HG02798 (cell line): ENCODE data around the gene MCF2L2.

ENCODE experiments used
- ATAC-seq: cut with Tn5 transposase; IDR thresholded peaks from one replicate; pipeline ENCODE4 v1.9.1; 2021; ENCODE audit warnings: mild to moderate bottlenecking; ENCODE audit not compliant: unreplicated experiment, poor library complexity

Gene MCF2L2

DNA sequence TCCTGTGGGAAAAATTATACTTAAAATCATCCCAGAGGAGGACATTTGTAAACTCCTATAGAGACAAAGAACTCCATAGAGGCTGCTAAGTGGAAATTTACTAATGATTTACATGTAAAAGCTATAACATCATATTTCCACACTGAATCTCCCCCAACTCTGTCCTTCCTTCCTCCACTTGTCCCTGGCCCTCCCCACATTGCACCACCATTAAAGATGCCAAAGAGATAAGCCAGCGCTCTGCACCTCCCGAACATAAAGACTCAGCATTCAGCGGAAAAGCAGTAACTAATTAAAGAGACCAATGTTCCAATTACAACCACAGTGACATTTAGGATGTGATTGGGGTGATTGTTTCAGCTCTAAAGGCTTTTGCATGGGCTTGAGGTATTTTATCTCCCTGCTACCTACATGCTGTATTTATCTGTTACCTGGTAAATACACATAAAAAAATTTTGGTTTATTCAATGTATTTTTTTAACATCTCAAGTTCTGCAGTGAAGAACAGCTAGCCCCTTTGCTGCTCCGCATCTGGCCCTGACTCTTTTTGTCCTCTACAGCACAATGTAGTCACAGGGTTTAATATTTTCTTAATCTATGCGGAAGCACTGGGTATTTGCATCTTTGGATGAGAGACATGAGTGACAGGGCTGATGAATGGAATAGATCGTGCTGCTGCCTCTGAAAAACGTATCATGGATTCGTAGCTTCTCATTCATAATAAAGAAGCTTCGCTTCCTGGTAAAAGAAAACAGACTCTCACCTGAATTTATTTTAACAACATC, 210.7 kb downstream of the MCF2L2 start:
- ATAC-seq: no peak

DNA sequence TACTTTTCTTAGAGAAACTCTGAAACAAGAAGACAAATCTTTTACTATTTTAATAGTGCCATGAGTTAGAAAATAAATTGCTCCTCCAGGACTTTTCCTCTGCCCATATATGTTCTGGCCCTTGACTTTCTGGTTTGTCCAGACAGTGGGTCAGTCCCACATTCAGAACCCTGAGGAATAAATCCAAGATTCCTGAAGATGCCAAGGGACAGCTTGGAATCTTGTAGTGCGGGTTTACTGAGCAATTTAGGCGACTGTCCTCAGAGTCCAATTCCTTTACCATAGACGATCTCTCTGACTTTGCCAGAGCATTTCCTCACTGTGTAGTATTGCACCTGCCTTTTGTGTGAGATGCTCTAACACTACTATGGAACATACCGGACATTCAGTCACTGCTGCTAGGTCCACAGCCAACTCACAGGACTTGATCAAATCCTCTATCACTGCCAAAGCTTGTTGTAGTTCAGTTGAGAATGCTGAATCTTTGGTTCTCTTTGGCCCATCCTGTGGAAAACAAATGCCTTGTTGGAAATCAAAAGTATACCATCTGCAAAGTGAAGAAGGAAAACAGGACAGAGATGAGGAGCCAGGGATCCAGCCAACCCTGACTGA, 212.7 kb downstream of the MCF2L2 start:
- no peak for ATAC-seq

DNA sequence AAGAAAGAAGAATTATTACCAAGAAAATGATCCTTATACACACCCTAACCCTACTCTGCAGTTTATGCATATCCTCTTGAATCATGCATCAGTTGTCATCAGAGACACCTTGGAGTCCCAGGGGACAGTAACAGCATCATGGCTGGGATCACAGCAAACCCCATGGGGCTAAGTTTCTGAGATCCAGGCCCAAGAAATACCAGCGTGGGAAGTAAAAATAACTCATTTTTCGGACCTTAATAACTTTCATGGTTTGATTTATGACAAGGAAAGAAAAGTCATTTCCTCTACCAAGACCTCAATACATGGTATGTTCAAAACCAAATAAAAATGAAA, 214.2 kb downstream of the MCF2L2 start:
- ATAC-seq: no peak

DNA sequence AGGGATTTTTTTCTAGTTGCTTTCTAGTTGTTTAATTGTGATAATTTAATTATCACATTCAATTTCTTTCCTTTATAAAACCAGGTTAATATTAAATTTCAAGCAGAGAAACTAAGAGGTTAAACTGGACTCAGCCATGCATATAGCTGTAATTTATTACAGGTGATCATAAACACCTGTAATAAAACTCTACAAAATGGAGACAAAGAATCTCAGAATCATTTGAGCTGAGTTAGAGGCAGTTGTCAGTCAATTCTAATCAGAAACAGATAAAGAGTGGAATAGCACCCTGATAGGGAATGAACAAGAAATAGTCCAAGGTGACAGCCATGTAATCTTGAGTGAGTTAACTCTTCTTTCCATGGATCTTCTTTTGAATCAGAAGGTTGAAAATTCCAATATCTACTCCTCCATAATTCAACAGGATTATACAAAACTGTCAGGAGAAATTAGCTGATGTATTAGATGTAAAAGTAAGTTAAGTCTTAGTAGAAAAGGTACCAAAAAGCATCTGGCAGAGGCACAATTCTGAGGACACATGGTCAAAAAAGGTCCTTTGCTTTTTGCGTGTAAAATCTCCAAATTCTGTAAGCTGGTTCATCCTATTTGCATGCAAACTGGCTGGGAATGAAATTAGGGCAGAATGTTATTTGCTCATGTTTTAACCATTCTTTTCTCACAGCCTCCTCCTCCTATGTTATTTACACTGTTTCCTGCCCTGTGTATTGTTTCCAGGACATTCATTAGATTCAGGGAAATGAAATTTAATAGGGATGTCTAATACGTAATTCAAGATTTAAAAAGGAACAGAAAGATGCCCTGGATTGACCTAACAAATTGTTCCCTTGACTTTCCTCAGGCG, 214.8 kb downstream of the MCF2L2 start:
- ATAC-seq: no peak

DNA sequence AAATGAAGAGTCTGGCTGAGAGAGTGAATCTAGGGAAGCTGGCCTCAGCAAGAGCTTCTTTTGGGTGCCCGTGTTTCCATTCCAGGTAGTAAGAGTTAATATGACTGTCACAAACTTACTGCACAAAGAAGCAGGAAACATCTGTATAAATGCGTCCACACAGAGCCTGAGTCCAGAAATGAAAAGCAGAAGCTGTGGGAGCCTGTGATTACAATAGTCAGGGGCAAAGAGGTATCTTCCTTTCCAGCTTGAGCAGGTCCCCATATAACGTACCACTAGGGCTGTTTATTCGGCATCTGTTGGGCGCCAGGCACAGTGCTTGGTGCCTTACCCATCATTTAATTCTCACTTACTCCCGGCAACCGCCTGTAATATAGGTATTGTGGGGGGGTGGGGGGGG, 215.9 kb downstream of the MCF2L2 start:
- ATAC-seq: no peak

DNA sequence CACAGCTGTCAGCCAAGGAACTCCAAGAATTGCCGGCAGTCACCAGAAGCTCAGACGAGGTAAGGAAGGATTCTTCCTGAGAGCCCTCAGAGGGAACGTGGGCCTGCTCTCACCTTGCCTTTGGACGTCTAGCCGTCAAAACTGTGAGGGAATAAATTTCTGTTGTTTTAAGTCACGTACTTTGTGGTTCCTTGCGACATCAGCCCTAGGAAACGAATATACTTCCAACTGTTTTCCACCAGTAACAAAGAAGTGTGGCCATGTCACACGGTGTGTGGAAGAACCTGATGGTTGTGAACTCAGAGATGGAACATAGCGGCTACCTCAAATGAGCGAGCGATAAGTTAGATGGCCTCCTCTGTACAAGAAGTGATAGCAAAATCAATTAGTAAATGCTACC, 216.3 kb downstream of the MCF2L2 start:
- ATAC-seq: no peak

DNA sequence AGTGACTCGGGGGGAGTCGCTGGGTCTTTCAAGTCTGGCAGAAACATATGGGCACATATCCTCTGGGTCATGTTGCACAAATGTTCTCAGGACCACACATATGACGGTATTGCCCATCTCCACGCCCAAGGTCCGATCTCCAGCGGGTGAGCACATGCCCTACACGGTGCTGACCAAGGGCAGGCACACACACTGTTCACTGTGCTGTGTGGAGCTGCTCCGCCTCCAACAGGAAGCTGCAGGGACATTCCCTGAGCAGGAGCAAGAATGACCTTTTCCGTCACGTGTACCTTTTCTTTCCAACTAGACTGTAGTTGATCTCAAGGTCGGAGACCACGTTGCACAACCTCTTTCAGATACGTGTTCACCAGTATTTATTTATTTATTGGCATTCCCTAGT, 217.1 kb downstream of the MCF2L2 start:
- no peak for ATAC-seq

DNA sequence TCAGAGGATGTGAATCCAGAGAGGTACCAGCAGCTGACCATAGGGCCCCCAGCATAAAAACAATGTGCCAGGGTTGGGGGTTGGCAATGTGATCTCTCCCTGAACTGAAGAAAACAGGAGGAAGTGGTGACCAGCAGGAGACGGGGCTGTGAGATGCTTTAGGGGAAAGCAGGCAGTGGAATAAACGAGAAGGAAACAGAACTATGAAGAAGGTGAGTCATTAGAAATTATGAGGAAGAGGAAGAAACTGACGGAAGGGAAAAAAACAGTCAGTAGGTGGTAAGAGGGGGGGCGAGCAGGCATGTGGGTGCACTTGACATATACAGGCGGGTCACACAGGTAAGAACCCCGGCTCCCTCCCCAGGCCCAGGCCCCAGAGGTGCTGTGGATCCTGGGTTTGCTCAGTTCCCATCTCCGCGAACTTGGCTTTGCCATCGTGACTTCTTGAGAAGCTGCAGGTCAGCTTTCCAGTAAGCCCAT, 217.5 kb downstream of the MCF2L2 start:
- no peak for ATAC-seq

DNA sequence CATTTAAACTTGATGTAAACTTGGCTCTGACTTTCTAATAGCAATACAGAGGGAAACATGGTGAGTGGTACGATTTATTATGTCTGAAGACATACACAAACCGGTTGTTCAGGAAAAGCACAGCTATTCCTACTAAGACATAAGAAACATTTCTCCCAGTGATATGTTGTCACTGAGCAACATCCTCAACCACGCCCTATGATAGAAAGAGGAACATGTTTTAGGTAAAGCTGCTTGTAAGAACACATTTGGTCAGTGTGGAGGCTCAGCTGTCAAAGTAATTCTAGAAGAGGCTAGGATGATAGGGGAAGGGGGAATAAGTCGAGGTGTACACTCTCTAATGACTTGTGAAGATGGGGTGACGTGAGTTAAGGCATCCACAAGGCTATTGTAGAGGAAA, 218.1 kb downstream of the MCF2L2 start:
- ATAC-seq: no peak

DNA sequence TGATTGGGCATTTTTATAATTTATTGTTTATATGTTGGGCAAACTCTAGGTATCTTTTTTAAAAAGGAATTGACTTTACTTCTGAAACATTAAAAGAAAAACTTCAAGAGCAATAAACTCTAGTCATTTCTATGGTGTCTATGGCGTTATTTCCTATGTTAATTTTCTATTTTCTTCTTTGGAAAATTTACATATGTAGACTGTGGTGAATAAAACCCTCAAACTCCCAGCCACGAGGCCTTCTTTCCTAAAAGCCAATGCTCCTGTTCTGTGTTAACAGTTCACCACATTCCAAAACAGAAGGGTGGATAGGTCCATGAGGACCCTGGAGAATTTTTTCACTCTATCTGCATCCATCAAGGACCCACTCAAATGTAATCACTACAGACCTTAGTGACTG, 219.6 kb downstream of the MCF2L2 start:
- ATAC-seq: no peak

DNA sequence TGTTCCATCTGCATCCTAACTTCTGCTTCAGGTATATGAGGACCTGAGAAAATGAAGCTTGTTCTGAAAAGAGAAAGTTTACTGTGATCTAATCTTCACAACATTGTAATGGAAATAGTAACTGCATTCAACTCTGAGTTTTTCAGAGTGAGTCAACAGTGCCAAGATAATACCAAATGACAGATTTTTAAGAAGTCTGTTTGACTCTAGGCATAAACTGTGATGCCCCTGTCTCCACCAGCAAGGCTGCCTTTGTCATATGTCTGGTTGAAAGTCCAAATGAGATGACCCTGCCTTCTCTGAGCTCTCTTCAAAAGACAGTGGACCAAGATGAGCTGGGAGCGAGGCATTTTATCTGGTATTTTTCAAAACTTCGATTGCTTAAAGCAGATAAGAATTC, 220.2 kb downstream of the MCF2L2 start:
- no peak for ATAC-seq

DNA sequence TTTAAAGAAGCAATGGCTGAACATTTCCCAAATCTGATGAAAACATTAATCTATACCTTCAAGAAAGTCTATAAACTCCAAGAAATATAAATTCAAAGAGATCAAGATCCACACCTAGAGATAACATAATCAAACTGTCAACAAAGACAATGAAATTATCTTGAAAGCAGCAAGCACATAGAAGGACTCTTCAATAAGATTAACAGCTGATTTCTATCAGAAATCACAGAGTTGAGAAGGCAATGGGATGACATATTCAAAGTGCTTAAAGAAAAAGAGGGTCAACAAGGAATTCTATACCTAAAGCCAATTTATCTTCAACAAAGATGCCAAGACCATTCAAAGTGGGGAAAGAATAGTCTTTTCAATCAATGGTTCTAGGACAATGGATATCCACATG, 224.7 kb downstream of the MCF2L2 start:
- no peak for ATAC-seq

DNA sequence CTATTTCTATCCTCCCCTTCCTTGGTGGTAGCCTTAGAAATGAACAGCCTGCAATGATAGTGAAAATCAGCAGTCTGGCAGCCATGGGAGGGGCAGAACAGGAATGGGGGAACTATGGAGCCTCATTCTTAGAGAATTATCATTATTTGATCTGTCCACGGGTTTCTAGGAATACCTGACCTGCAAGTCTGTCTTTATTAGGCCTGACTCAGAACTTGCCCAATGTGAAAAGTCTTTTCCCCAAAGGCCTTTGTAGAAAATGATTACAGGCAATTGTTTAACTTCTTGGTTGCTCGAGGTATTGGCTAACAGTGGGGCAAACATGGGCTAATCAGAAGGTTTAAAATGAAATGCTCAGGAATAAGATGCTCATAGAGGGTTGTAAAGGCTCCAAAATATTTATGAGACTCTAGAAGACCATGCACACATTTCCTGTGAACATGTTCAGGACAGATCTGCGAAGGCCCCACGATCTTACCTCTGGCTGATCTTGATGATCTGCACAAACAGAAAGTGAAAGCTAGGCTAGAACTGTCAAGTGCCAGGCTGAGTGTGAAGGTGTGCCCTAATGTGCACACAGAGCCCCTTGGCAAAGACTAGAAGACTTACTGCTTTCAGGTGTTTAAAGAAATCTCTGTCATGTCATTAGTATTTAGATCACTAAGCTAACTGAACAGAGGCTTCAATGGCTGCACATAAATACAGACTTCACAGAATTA, 226.3 kb downstream of the MCF2L2 start:
- no peak for ATAC-seq

DNA sequence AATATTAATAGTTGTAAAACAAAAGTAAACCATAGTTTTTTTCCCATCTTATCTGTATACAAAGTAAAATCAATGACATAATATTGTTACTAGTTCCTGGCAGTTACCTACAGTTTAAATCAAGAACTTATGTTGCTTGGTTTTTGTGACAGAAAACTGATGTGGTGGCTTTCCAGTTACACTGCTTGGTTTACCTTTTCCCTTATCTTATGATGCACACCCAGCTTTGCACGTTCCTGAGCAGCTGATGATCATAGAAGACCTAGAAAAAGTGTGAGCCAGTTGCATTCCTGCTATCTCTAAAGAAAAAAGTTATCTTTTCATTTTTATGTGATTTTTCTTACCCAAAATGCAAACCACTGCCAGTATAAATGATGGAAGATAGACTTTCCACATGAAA, 229.5 kb downstream of the MCF2L2 start:
- no peak for ATAC-seq

DNA sequence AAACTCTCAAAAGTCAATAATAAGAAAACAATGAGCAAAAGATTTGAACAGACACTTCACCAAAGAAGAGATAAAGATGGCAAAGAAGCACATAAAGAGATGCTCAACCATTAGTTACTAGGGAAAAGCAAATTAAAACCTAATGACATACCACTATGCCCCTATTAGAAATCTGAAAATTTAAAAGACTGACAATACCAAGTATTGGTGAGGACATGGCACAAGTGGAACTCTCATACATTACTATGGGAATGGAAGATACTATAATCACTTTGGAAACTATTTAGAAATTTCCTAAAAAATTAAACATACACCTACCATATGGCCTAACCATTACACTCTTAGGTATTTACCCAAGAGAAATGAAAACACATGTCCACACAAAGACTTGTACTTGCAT, 230.7 kb downstream of the MCF2L2 start:
- ATAC-seq: no peak

DNA sequence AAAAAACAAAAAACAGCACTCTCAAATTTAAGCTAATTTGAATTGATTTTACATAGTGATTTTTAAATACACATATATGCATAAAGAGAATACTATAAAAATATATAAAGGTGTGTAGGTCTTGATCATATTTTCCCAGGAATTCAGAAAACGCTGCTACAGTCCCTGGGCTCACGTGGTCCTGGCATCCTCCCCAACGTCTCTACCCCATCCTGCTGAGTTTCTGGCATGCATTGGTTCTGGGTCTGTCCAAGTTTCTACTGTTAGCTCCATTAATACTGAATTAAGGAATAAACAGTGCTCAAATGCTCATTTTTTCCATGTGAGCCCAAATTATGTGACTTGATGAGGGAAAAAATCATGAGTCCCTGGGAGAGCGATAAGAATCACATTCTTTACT, 233.2 kb downstream of the MCF2L2 start:
- ATAC-seq: no peak

DNA sequence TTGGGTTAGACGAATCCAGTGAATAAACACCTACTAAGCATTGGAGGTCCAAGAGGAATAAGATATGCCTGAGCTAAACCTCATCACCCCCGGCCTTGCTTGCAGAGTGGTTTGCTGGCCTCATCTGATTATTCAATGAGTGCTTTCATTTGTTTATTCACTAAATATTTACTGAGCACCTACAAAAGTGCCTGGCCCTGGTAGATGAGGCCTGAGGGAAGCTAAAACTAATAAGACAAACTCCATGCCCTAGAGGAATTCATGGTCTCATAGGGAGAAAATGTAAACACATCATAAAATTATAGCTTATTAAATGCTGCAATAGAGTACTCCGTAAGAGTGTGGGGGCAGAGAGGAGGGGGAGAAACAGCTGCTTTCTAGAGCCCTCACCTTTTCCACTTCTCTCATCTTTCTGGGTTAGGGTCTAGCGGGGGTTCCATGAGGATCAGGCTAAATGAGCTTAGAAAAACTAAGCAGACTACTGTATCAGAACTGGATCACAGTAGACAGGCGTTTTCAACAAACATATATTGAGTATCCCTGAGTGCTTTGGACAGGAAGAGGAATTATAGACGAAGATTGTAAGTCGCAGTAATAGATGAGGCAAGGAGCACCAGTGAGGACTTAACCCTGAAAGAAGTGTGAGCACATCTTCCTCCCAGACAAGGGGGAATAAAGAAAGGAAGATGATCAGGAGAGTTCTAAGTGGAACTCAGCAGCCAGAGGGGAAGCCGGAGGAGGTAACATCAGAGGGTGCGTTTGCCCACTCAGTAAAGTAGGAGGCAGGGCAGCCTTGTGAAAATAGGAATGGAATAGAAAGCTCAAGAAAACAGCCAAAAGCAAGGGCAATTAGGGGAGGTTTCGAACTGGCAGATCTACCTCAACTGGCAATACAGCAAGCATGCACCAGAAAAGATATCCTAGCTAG, 234.4 kb downstream of the MCF2L2 start:
- no peak for ATAC-seq

DNA sequence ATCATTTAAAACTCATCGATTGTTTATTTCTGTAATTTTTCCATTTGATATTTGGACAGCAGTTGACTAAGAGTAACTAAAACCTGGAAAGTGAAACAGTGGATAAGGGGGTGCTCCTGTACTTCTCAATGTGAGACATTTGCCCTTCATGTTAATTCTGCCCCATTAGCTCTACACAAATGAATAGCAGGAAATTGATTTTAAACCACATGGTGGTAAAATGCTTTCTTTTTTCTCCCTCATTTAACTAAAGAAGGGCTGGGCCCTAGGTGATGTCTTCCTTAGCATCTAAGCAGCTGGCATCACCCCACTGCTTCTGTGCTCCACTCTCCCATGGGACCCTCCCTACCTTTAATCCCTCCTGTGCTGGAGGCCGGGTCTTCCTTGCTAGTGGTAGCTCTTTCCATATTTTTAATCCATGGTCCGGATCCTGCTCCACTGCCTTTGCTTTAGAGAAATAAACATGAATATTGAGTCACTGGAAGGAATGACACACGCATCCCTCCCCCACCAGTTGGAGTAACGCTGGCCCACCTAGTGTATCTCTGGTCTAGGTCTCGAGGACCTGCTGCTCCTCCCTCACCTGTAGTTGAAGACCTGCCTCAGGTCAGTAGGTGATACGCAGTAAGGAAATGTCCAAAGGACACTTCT, 235.6 kb downstream of the MCF2L2 start:
- ATAC-seq: no peak

DNA sequence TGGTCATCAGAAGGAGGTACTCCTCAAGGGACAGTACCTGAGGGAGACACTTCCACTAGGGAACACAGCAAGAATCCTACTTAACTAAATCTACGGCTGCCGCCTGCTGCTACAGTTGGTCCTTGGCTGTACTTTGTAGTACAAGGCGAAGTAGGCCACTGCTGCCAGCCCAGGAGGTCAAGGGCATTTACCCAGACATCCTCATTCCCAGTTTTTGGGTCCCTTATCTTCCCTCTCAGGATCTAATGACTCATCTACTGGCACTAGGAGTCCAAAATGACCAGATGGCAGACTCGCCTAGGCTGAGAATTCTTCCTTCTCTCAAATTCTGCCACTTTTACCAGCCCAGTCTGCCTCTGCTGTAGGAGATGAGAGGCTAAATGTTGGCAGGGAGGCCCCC, 238.8 kb downstream of the MCF2L2 start:
- no peak for ATAC-seq
